Heart right ventricle (tissue), 16 donors: ENCODE data around the gene UGT8. TPM values are rescaled to one million over a fixed set of nuclear protein-coding genes. Genes with fewer than 3 reads are reported as not detected.
"Not testable (repeated sequence)": the region's sequence is repeated elsewhere in the genome, so short reads cannot be mapped to it uniquely, and the experiment has no call there.

Experiments
- ATAC-seq, 8 donors: fragments of 200-7000 bp; cut with Tn5 transposase; one replicate each; pipeline ENCODE4 v1.9.1; 2020; ENCODE audit warnings: mild to moderate bottlenecking in 8 of 8, moderate library complexity in 8 of 8, moderate number of reproducible peaks in 1 of 8
- DNase-seq, 2 donors: peaks; one replicate each; pipeline ENCODE4 v3.0.0-alpha.2; 2020
- H3K27ac ChIP-seq, 10 donors: fragments of 200-600 bp; sonication (generic) in 2 of 10; one replicate each; pipeline versions ENCODE4 v1.5.0 to v1.8.0; 2020 to 2022; ENCODE audit warnings: mild to moderate bottlenecking in 3 of 10
- H3K27me3 ChIP-seq, 7 donors: fragments of 200-600 bp; one replicate each; pipeline ENCODE4 v1.8.0; 2021 to 2022; ENCODE audit warnings: mild to moderate bottlenecking in 2 of 7
- H3K36me3 ChIP-seq, 9 donors: fragments of 200-600 bp; sonication (generic) in 1 of 9; one replicate each; pipeline versions ENCODE4 v1.5.0 to v1.8.0; 2020 to 2022; ENCODE audit warnings: mild to moderate bottlenecking in 2 of 9
- H3K4me1 ChIP-seq, 9 donors: fragments of 200-600 bp; sonication (generic) in 1 of 9; one replicate each; pipeline versions ENCODE4 v1.5.0 to v1.8.0; 2020 to 2022; ENCODE audit warnings: mild to moderate bottlenecking in 4 of 9
- H3K4me3 ChIP-seq, 10 donors: fragments of 200-600 bp; sonication (generic) in 2 of 10; one replicate each; pipeline versions ENCODE4 v1.5.0 to v1.8.0; 2020 to 2022; ENCODE audit warnings: mild to moderate bottlenecking in 7 of 10, moderate library complexity in 2 of 10
- H3K9me3 ChIP-seq, 11 donors: fragments of 200-600 bp in 10 of 11; sonication (generic) in 2 of 11; one replicate each; pipeline versions ENCODE4 v1.5.0 to v1.8.0; 2013 to 2022; ENCODE audit warnings: mild to moderate bottlenecking in 2 of 11, control low read depth in 1 of 11, moderate library complexity in 1 of 11
- CTCF ChIP-seq, 9 donors: fragments of 200-600 bp; sonication (generic) in 2 of 9; IDR thresholded peaks; one replicate each; pipeline versions ENCODE4 v1.5.0 to v1.8.0; 2021 to 2022; ENCODE audit warnings: antibody characterized with exemption in 9 of 9, mild to moderate bottlenecking in 5 of 9, moderate library complexity in 1 of 9
- WGBS, 2 donors: extraction: QIAGEN DNeasy Blood & Tissue Kit; methylation state at CpG; one replicate each; pipeline ENCODE4 v1.1.7; 2013; ENCODE audit warnings: inconsistent platforms in 1 of 2; 5-methylcytosine and 5-hydroxymethylcytosine counted together
- intact Hi-C, 10 donors: fragments of 100-400 bp; cut with DNase I; formaldehyde crosslinking; loops; one replicate each; pipeline versions ENCODE4 v1.11.1 to v1.14.2; 2022
- polyA plus RNA-seq, 2 donors: library from polyadenylated mRNA; stranded (reverse); fragments of 200-250 nt; gene quantifications; one replicate each; pipeline ENCODE4 v1.2.3, GENCODE V29; 2013
- total RNA-seq, 10 donors: library from RNA; stranded (reverse); fragmentation: NEBNext Ultra II Directional in 3 of 10; extraction: Animal tissue kit (Norgen Biotek cat#: 25700) in 3 of 10; gene quantifications; one replicate each; pipeline versions ENCODE4 v1.2.1 to v1.2.4, GENCODE V29; 2021 to 2023
- donor health status: Arrhythmogenic right ventricular cardiomyopathy.
- donor health status: ischemic (EF 13 %, LVEDD 7.1; RV severe dilation, severe dysfunction).
- donor health status: healthy with polysubstance abuse.
- donor health status: DM: no; HTN: yes; CAD: no.
- donor health status: DM: no; HTN: no; CAD: no.
- donor health status: ischemic (EF 25% LVEDD 6.9; RV normal size, moderate dysfunction).
- donor health status: ischemic (EF 25% LVEDD 5.7; RV mildly dilated, moderate dysfunction).
- donor health status: healthy.
- donor health status: DM: yes; HTN: yes; CAD: no.
- donor health status: Ischemic cardiomyopathy.
- donor health status: ischemic (EF 35%, LVEDD 5.7; RV mildly dilated, moderate dysfunction).
- donor health status: nonischemic (EF 11% LVEDD 7.7; RV severe dilation, severe dysfunction).
- donor health status: DM: yes; HTN: yes; CAD: no.
- donor health status: PGD.
- donor health status: ischemic (EF 29% LVEDD 5.4; RV normal size, mild dysfunction).
- donor health status: nonischemic (EF 23%, LVEDD 6.1; RV moderate dilation, normal function).

The UGT8 gene
- total and polyA plus RNA-seq, 12 donors, result 0.04 to 0.13 (median 0.09) TPM; not detected in 9

- 89 to 91% methylated on average over 1 of the region's 1 CpG for WGBS, 2 donors
- Histone ChIP-seq H3K27ac (no peak overlapping the region), H3K4me3 (no peak overlapping the region), H3K4me1 (no peaks in the 10 kb centered on the region), H3K9me3 (peaks cover 0 to 18% (median 0%) of the 10 kb centered on the region in 11 donors), H3K36me3 (no peaks in the 10 kb centered on the region), H3K27me3 (peaks cover 0 to 4% (median 0%) of the 10 kb centered on the region in 7 donors)
- intact Hi-C loops, result no loop called here
- TF ChIP-seq CTCF (IDR thresholded peaks at IDR 0.05), result no peak
- DNase-seq (no peak), ATAC-seq (no peak)
Observed at GRCh38 chr4:114582621-114583020, 16.0 kb upstream of the UGT8 start.

GRCh38 chr4:114588305-114588704 lies 10.3 kb upstream of the UGT8 start:
- 63 to 64% methylated on average over 6 of the region's 6 CpGs for WGBS, 2 donors
- DNase-seq (no peak), ATAC-seq (no peak)
- Histone ChIP-seq H3K4me3 (no peak overlapping the region), H3K27ac (no peak overlapping the region), H3K36me3 (no peaks in the 10 kb centered on the region), H3K9me3 (no peaks in the 10 kb centered on the region), H3K4me1 (no peaks in the 10 kb centered on the region), H3K27me3 (peaks cover 0 to 1% (median 0%) of the 10 kb centered on the region in 7 donors)
- TF ChIP-seq CTCF (IDR thresholded peaks at IDR 0.05), result no peak
- intact Hi-C loops, result no loop called here

- H3K9me3 ChIP-seq, H3K27ac ChIP-seq, DNase-seq, H3K4me3 ChIP-seq, H3K36me3 ChIP-seq, ATAC-seq, H3K4me1 ChIP-seq, intact Hi-C loops: not testable (repeated sequence)
- H3K27me3 ChIP-seq, result peaks cover 0 to 13% (median 7%) of the 10 kb centered on the region in 7 donors
- WGBS, 2 donors, result 77 to 79% methylated on average over 1 of the region's 1 CpG
Observed at GRCh38 chr4:114590360-114590759, 8.2 kb upstream of the UGT8 start.

- no peak overlapping the region for H3K27ac ChIP-seq
- H3K36me3 ChIP-seq, result no peaks in the 10 kb centered on the region
- no peaks in the 10 kb centered on the region for H3K9me3 ChIP-seq
- no peak overlapping the region for H3K4me3 ChIP-seq
- no peak for DNase-seq
- H3K4me1 ChIP-seq, result peaks cover 0 to 9% (median 6%) of the 10 kb centered on the region in 9 donors
- intact Hi-C loops, result no loop called here
- no peak for ATAC-seq
- H3K27me3 ChIP-seq, result peaks cover 0 to 41% (median 33%) of the 10 kb centered on the region in 7 donors
- TF ChIP-seq CTCF (IDR thresholded peaks at IDR 0.05), result no peak
- 82 to 86% methylated on average over 8 of the region's 8 CpGs for WGBS, 2 donors
Observed at GRCh38 chr4:114593526-114593925, 5.1 kb upstream of the UGT8 start.

GRCh38 chr4:114595207-114595606 lies 3.4 kb upstream of the UGT8 start:
- Histone ChIP-seq H3K27ac (no peak overlapping the region), H3K4me3 (no peak overlapping the region), H3K27me3 (peaks cover 0 to 56% (median 48%) of the 10 kb centered on the region in 7 donors), H3K36me3 (no peaks in the 10 kb centered on the region), H3K9me3 (no peaks in the 10 kb centered on the region), H3K4me1 (peaks cover 0 to 18% (median 12%) of the 10 kb centered on the region in 9 donors)
- DNase-seq (no peak), ATAC-seq (no peak)
- intact Hi-C loops, result no loop called here
- no peak for TF ChIP-seq CTCF (IDR thresholded peaks at IDR 0.05)
- WGBS, 2 donors, result 86 to 92% methylated on average over 11 of the region's 11 CpGs
